GM19043 (cell line): ENCODE results near the gene DIP2C.
"Not testable (repeated sequence)": the region's sequence is repeated elsewhere in the genome, so short reads cannot be mapped to it uniquely, and the experiment has no call there.

Source experiments
- ATAC-seq: cut with Tn5 transposase; IDR thresholded peaks from one replicate; pipeline ENCODE4 v1.9.1; 2021; ENCODE audit warnings: low read depth; ENCODE audit not compliant: unreplicated experiment

DIP2C gene

DNA sequence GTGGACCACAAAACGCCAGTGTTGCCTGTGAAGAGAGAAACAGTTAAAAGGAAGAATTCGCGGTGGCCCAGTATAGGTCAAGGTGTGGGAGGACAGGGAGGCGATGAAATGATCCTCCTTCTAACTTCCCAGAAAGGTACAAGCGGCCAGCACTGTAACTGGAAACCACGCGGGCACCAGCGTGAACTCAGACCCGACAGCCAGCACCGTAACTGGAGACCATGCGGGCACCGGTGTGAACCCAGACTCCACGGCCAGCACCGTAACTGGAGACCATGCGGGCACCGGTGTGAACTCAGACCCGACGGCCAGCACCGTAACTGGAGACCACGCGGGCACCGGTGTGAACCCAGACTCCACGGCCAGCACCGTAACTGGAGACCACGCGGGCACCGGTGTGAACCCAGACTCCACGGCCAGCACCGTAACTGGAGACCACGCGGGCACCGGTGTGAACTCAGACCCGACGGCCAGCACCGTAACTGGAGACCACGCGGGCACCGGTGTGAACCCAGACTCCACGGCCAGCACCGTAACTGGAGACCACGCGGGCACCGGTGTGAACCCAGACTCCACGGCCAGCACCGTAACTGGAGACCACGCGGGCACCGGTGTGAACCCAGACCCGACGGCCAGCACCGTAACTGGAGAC, 57.2 kb downstream of the DIP2C start:
- not testable (repeated sequence) for ATAC-seq

DNA sequence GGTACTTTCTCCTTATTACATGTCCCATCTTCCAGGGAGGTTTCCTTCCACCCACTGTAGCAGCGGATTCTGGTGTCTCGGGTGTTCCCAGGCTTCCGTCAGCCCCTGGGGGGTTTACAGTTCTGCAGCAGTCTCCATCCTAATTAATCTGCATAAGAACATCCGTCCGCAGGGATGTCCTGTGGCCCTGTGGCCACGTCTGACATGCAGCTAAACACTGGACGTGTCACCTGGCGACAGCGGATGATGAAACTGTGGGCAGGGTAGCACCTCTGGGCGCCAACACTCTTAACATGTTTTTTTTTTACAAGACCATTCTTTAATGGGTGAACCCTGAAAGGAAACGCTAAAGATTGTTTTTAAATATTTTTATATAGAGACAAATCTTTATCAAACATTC, 58.2 kb downstream of the DIP2C start:
- ATAC-seq: no peak

DNA sequence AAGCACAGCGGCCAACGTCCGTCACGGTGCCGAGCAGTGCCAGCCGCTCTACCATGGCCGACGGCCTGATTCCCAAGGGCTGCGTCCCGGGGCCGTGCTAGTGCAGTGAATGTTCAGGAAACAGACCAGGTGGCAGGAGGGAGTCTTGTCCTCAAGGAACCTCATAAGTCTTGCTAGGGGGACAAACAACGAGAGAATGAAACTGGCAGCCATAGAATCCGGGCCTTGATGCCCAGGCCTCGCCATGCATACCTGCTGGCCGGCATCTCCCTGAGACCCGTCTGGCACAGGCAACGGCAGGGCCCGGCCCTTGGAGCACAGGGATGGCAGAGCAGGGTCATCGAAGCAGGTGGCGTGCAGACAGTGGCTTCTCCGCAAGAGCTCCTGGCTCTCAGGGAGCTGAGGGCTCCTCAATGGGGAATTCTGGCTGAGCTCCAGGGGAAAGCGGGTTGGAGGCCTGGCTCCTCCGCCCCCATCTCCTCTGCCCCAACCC, 58.8 kb downstream of the DIP2C start:
- ATAC-seq: no peak

DNA sequence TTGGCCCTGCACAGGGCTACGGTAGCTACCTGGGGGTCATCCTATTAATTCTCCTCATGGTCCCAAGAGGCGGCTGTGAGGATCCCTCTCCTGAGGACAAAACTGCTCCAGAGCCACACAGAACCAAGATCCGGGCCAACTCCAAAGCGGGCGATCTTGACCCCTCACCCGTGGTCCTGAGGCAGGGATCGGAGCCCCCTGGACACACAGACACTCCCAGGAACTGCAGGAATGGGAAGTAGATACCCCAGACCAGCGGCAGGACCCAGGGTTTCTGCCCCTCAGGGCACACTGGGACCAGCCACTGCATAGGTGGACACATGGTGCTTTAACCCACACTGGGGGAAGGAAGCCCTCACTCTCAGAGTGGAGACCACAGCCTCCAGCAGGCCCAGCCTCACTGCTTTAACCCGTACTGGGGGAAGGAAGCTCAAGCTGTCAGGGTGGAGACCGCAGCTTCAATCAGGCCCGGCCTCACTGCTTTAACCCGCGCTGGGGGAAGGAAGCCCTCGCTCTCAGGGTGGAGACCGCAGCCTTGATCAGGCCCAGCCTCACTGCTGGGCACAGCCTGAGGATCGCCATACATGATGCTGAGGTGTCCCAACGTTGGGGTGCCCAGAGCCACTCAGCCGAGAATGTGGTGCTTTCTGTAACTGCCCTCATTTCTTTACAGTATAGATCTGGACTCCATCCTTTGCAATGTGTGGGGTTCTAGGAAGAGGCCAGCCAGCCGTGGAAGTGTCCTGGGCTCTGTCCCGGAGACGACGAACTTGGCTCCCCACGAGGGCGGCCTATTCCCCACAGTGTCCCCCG, 60.1 kb downstream of the DIP2C start:
- no peak for ATAC-seq

DNA sequence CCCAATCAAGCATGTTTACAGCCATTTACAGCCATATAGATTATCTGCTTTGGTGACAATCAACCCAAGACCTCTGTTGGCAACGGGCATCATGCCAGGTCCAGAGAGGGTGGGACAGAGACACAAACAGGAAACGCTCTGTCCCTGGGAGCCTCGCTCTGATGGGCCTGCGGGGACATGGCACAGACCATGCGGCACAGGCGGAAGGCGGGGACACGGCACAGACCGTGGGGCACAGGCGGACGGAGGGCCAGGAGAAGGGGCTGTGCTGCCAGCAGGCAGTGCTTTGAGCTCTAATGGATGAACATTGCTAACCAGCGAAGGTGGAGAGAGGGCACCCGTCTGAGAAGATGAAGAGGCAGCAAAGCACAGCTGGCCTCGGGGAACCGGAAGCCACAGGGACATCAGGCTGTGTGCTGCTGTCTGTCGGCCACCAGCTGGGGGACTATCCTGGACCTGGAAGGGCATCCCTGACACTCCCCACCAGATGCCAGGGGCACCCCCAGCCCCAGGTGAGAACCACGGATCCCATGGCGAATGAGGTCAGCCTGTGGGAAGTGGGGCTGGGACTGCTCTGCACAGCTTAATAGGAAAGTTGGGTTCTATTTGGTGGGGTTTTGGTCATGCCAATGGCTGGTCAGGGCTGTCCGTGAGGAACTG, 61.0 kb downstream of the DIP2C start:
- no peak for ATAC-seq

DNA sequence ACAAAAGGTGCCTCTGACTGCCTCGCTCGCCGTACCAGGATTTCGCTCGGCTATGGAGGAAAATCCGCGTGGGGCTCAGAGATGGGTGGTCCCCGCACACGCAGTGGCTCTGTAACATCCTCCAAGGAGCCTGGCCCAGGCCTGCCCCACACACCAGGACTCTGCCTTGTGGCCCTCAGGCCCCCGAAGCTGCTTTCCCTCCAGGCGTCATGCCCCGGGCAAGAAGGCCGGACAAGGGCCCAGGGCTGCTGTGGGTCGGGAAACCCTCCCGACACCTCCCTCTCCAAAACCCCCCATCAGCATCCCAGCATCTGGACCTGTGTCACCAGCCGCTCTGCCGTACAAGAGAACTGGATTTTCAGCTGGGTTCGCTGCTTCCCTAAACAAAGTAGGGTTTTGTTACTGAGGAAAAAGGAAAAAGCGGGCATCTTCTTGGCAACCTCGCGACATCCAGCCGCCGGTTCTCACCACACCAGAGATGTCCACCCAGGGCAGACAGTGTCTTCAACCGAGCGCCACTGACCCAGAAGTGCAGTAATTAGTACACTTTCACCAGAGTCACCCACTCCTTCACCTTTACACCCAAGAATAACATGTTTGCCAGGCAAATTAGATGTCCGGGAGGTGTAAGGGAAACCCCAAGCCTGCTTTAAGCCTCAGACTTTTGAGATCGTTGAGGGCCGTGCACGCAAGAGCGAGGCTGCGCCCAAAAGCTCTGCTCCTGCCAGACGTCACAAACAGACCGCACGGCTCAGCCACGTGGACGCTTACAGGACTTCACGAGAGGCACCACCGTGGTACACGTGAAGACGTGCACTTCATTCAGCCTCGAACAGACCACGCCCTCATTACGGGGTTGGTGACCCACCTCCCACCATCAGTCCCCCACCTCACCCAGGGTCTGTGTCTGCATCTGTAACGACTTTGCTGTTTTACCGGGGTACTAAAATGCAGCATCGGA, 62.2 kb downstream of the DIP2C start:
- no peak for ATAC-seq

DNA sequence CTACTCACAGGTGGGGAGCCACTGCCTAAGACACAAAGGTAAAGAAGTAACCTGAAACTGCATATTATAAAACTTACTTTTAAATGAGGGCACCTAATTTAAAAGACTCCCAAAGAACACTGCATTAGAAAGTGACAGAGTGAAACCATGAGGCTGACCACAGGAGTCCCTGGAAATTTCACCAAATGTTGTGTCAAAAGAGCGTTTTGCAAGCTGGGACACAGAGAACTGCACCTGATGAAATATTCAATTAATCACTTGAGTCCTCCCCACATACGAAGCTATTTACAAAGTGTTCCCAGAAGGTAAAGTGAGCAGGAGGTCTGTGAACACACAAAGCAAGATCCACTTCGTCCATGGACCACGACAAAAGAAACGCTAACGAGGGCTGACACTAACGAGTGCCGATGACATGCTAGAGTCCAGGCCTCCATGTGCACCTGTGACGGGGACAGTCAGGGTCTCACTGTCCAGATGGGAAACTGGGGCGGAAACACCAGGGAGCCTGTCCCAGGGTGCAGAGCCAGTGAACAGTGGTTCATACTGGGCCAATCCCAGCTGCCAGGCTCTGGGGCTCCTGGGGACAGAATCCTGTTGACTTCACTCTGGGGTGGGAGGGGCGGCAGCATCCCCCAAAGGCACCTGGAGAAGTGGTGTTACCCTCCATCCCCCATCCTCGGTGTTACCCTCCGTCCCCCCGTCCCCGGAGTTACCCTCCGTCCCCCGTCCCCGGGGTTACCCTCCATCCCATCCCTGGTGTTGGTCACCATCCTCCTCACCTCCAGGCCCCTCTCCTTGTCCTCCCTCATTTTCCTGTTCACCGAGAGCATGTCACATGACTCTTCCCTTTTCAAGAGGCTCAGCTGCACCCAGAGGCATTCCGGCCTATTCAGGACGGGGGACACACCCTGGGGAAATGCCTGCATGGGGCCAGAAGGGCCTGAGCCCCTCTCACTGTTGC, 63.4 kb downstream of the DIP2C start:
- ATAC-seq: no peak

DNA sequence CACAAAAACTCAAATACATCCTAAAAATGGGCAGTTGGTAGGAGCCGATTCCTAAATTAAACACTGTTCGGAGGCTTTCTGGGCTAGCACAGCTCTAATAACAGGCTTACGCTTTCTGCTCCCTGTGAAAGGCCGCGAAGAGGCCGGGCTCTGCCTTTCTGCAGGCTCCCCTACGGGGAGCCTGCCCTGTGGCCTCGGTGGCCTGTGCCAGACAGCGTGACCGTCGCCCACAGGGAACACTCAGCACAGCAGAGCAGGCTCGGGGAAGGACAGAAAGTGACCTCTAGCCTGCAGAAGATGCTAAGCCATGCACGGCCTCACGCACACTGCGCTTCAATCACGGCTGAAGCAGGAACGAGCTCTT, 64.2 kb downstream of the DIP2C start:
- ATAC-seq: no peak

DNA sequence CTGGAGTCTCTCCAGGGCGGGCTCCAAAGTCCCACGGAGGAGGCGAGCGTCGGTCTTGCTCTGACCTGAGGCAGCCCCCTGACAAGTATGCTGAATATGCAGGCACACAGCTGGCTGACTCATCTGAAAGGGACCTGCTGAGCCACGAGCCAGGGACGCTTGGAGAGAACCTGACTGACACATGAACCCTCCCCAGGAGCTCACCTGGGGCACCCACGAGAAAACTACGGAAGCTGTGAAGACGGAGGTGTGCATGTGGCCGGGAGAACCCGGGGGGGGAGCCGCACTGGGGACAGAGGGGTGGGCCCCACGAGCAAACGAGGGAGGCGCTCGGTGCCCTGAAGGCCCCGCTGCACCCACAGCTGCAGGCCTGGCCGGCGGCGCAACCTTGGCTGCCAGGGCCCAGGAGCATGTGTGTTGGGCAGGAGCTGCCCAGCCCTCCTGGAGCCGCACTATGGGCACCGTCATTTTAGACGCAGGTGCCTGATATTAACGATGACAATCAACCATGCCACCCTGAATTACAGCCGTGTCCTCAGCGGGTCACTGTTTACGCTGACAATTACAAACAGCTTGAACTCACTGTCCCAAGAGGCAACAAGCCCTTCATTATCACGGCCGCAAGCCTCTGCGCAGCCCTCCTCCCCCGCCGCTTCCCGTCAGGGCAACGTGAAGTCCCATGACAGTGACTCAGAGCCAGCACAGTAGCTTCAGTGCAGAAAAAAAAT, 64.7 kb downstream of the DIP2C start:
- ATAC-seq: no peak

DNA sequence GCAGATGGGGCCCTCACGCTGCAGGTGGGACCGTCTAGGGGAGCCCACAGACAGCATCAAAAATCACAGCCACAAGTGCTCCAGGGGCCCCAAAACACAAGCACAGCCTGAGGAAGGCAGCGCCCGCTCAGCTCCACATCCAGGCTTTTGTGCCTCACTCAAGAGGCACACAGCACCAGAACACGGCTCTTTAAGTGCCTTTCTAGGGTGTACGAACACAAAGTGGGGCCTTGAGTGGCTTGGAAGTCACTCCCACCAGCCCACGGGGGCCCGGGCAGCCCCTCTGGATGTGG, 65.2 kb downstream of the DIP2C start:
- ATAC-seq: no peak

DNA sequence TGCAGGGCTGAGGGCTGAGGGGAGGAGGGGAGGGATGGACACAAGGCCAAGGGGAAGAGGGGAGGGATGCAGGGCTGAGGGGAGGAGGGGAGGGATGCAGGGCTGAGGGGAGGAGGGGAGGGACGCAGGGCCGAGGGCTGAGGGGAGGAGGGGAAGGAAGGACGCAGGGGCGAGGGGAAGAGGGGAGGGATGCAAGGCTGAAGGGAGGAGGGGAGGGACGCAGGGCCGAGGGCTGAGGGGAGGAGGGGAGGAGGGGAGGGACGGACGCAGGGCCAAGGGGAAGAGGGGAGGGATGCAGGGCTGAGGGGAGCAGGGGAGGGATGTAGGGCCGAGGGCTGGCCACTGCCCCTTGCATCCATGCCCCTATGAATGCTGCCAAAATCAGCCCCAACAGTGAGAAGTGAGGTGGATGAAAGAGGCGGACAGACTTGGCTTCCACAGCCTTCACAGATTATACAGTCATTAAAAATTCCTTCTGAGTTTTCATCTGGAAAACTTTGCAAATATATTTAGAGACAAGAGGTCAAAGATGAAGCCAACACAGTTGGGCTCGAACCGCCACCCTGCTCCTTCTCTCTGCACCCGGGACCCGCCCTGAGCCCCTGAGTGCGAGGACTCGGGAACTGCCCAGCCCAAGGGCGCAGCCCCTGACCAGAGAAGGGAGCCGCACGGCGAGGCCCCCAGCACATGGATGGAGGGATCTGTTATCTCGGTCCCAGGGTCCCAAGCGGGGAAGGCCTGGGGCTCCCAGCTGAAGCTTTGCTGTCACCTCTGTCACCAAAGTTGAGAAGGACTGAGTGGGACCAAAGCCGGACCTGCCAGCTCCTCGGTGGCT, 65.8 kb downstream of the DIP2C start:
- ATAC-seq: no peak

DNA sequence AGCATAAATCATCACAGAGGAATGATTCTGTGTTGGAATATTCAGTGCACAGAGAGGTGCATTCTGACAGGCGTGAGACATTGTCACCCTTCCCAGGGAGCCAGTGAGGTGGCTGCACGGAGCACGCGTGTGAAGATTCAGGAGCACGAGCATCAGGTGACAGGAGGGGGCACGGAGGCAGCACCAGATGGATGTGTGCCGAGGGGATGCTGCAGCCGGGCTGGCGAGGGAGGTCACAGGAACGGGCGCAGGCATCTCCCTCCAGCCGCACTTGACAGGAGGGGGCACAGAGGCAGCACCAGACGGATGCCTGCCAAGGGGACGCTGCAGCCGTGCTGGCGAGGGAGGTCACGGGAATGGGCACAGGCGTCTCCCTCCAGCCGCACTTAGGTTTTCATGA, 66.5 kb downstream of the DIP2C start:
- no peak for ATAC-seq

DNA sequence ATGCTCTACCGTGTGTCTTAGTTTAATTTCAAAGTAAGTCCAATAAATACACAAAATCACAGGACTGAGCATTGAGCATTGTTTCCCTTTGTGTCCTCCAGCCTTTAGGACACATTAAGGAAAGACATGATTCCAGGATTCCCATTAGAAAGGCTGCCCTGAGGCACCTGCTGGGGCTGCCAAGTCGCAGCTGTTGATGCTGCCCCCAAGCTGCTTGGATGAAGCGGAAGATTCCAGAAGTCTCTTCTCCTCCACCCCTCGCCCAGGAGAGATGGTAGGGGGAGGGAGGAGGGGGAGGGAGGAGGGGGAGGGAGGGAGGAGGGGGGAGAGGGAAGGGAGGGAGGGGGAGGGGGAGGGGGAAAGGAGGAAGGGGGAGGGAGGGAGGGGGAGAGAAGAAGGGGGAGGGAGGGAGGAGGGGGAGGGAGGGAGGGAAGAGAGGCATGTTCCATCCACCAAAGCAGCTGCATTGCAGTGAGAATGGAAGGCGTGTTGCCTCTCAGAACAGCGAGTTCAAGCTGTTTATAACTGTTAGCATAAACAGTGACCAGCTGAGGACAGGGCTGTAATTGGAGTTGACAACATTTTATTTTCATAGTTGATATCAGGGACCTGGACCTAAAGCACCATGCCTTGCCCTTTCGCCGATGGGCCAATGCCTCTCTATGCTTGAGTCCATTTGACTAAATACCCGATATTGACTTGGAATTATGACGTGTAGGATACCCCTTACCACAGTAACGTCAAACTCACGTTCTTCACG, 67.3 kb downstream of the DIP2C start:
- ATAC-seq: no peak

DNA sequence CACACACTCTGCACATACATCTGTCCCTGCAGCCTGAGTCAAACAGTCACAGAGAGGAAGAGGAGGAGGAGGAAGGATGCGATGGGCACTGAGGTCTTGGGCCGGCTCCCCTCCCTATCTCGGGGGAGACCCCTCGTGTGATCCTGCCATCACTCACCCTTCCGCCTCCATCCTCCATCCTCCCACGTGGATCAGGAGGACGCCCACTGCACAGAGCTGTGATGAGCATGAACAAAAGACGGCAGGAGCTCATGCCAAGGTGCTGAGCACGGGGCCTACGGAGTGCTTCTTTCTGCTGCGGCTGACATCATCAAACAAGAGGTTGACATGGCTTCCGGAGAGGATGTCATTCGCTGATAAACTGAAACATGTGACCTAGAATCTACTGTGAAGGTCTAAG, 68.0 kb downstream of the DIP2C start:
- no peak for ATAC-seq

DNA sequence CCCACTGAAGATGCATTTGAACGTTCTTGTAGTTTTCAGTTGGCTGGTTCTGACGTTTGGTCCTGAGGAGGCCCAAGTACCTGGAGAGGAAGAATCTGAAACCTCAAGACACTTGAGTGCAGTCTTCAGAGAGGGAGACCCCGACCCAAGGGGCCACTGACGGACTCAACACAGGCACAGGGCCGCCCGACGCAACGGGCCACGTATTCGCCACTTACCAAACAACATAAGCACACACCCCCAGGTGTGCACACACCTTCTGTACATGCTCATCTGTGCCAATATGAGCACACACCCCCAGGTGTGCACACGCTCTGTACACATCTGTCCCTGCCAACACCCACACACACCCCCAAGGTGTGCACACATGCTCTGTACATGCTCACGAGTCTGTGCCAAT, 68.5 kb downstream of the DIP2C start:
- ATAC-seq: no peak

DNA sequence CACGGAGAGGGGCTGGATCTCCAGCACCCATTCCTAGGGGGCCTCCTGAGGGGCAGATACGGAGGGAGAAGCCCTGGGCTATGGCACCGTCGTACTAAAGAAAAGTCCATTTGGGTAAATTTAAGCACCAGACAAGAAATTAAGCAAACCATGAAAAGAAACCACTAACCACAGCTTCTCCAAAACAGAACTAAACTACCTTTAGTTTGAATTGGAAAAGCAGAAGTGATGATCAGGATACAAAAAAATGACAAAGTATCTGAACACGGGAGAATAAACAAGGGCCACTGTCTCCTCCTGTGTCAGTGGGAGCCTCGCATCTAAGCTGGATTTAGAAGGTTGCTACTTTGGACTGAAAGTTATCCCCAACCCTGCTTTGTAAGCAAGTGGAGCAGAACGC, 69.1 kb downstream of the DIP2C start:
- ATAC-seq: no peak

DNA sequence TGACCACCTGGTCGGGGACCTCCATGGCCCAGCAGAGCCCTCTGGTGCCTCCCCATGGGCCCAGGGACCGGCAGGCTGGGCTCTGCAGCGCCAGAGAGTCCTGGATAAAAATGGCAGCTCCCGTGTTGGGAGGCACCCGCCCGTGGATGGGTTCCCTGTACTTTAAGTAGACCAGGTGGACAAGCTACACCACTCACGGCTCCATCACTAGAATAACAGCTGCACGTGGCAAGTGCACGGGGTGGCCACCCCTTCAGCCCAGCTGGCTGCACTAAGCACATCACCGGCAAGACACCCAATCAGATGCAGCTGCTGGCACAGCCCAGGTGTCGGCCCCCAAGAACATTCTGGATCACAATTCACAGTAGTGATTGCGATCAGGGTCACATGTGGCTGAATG, 69.8 kb downstream of the DIP2C start:
- no peak for ATAC-seq
